ENCODE measurements around the gene BAZ1B.
"Not testable (repeated sequence)": the region's sequence is repeated elsewhere in the genome, so short reads cannot be mapped to it uniquely, and the experiment has no call there.

BAZ1B gene

DNA sequence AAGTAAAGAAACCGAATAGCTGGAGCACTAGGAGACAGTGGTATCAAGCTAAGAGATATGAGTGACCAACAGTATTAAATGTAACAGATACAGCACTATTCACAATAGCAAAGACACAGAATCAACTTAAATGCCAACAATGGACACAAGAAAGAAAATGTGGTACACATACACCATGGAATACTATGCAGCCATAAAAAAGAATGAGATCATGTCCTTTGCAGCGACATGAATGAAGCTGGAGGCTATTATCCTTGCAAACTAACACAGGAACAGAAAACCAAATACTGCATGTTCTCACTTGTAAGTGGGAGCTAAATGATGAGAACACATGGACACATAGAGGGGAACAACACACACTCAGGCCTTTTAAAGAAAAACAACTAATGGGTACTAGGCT, 26.6 kb downstream of the BAZ1B start:
- not testable (repeated sequence) for DNase-seq

DNA sequence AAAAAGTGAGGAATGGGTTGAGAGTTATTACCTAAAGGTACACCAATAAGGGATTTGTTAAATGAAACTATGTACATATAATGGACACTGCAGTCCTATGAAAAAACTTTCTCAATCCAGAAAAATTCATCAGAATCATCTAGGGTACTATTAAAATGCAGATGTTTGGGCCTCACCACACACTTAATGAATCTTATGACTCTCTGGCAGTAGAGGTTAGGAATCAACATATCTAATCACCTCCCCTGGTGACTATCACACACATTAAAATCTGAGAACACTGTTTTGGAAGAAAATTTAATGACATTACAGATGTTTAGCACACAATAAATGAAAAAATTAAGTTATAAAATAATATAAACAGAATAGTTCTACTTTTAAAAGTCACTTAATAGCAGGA, 32.1 kb downstream of the BAZ1B start:
- DNase-seq, result no peak

DNA sequence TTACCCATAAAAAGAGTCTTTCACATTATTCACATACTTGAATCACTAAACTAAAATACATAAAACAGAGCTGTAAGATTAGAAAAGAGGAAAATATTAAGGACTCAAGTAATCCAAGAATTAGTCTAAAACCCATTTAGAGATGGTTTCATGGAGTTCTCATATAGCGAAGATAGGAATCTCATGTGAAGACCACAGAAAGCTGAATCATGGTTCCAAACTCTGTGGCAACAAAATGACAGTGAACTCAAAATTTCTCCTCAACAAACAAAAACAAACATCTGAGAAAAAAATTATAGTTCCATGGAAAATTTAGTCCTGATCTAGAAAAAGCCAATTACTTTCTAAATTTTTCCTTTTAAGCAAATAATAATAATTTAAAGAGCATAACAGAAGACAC, 34.6 kb downstream of the BAZ1B start:
- DNase-seq, result no peak

DNA sequence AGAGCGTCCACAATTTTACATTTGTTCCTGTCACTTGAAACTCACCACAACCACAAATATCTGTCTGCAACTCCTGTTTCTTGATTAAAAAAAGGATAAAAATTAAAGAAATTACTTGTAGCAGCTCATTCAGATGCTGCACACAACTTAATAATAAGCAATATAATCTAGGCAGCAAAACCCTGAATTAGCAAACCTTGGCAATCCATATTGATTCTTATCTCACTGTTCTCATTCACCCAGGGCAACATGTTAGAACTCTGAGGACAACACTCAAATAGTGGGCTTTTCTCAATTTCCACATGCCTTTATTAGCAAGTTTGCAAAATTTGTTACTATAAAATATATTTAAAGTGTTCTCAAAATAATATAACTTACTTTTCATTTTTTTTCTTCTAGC, 38.9 kb downstream of the BAZ1B start:
- DNase-seq, result no peak

DNA sequence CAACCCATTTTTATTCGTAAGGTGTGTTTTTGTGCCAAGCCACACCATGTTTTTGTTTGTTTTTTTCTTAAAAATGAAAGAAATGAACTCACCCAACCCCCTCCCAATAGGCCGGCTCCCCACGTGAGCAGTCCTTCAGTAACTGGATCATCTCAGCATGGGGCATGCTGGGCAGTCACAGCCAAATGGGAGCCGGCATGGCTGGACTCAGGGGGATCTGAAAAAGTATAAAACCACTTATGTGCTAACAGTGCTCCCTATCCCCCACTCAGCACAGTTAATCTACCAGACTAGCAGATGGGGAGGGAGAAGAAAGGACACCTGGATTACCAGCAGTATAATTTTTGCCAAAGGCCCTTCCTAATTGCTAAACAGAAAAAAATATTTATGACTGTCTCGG, 39.3 kb downstream of the BAZ1B start:
- DNase-seq, result no peak

DNA sequence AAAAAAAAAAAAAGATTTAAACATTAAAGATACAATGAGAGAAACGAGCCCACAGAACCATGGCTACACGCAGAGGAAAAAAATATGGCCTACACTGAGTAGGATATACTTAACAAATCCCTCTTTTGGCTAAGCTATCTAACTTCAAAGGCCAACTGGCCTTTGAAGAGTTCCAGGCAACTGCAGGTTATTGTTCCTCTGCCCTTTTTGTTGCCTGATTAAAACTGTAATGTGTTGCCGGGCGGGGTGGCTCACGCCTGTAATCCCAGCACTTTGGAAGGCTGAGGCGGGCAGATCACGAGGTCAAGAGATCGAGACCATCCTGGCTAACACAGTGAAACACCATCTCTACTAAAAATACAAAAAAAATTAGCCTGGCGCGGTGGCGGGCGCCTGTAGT, 40.6 kb downstream of the BAZ1B start:
- not testable (repeated sequence) for DNase-seq

DNA sequence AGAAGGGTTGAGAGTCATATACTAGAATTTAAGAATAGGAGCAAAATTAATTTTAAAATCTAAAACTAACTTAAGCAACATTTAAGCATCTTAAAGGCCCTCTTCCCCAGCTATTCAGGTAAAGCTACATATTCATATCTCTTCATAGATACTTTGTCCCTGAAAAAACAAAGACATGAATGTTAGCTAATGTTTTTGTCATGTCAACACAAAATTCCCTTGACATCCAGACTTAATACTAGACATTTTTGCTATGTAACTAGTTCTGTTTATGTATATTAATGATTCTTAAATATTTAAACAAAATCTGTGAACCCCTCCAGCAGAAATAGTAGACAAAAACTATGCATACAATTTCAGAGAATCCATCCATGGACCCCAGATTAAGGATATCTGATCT, 43.5 kb downstream of the BAZ1B start:
- DNase-seq, result no peak

DNA sequence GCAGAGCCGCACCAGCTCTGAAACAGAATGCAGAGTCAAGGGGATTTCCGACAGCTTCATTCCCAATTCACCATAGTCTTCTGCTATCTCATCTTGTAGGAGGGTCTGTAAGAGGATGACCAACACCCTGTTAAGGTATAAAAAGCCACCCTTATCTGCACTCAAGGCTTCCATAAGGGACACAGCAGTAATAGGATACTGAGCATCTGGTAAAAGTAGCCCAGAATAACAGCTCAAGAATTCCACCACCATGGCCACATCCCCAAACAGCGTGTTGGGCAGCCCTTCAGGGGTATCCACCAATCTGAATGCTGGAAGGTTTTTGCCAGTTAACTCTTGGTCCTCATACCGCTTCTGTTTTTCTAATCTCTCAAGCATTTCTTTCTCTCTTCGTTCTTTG, 44.7 kb downstream of the BAZ1B start:
- DNase-seq, result no peak

DNA sequence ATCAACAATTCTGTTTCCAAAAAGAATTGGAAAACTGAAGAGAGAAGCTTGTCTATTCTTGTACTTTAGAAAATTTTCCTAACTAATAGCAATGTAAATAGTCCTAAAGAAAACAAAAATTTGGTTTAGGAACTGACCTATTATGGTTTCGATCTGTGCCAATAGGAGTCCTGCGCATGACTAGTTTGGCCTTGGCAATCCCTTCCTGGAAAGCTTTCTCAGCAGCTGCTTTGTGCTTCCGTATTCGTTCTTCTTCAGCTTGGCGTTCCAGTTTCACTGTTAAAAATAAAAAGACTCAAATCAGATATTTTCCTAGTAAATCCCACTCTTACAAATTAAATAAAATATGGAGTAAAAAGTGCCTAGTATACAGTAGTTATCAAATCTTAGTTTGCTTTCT, 51.9 kb downstream of the BAZ1B start:
- DNase-seq, result no peak

DNA sequence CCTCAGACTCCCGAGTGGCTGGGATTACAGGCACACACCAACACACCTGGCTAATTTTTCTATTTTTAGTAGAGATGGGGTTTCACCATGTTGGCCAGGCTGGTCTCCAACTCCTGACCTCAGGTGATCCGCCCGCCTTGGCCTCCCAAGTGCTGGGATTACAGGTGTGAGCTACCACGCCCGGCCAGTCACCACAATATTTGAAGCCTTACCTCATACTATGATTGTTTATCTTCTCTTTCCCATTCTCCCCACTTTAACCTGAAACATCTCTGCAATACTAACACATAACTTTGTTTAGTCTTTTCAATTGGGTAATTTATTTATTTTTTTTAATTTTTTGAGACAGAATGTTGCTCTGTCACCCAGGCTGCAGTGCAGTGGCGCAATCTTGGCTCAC, 55.0 kb downstream of the BAZ1B start:
- DNase-seq, result not testable (repeated sequence)

DNA sequence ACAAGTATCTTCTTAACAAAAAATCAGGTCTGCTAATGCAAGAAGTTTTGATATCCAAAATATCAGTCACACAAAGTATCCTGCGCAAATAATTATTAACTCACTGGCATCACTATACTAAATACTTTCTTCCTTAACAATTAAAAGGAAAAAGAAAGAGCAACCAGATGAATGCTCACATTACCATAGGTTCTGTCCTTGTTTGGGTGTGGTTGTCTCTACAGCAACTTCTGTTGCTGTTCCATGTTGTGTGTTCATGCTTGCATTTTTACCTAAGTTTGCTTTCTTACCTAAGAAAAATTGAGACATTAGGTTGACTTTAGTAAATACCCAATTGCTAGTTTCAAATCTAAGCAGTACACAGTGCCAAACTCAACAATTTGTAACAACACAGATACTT, 56.0 kb downstream of the BAZ1B start:
- DNase-seq, result no peak

DNA sequence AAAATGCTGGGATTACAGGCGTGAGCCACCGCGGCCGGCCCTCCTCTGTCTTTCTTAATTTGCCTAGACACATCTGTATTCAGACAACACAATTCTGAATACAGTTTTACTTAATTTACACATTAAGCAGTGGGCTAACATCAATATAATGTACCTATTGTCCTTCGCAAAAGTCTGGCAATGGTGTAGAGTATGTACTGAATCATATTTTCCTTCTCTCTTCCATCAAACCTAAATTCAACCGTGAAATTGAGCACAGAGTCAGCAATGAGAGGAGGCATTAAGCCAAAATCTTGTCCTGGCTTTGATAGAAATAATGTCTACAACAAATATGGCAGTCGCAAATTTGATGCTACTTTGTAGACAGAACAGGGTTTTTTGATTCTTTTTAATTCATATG, 58.1 kb downstream of the BAZ1B start:
- DNase-seq, result no peak

DNA sequence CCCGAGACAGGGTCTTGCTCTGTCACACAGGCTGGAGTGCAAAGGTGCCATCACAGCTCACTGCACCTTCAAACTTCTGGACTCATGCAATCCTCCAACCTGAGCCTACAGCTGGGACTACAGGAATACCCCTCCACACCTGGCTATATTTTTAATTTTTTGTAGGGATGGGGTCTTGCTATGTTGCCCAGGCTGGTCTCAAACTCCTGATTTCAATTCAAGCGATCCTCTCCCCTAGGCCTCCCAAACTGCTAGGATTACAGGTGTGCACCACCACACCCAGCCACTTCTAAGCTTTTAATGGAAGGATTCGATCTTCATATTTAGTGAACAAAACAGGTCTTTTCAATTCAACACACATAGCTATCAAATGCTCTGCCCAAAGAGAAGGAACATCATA, 58.8 kb downstream of the BAZ1B start:
- DNase-seq, result no peak

DNA sequence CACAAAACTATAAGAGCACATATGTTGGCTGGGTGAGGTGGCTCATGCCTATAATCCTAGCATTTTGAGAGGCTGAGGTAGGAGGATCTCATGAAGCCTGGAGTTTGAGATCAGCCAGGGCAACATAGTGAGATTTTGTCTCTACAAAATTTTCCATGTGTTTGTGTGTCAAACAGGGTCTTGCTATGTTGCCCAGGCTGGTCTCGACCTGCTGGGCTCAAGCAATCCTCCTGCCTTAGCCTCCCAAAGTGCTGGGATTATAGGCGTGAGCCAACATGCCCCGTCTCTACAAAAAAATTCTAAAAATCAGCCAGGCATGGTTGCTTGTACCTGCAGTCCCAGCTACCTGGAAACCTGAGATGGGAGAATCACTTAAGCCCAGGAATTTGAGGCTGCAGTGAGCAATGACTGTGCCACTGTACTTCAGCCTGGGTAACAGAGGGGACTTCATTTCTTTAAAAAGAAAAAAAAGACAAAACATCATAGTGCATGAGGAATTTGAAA, 60.3 kb downstream of the BAZ1B start:
- no peak for DNase-seq

DNA sequence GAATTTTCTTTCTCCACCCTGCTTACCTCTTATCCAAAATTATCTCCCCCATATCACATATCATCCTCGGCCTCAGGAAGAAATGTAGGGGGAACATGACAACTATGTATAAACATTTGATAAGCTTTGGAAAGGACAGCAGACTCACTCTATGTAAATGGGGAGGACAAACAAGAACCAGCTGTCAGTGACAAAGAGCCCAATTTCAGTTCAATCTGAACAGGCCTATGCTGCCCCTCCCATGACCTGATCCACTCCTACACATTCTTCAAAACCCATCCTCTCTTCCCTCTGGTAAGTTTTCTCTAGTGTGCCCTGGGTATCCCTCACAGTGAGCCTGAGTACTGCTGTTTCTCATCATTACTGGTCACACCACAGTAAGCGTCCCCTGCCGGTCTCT, 67.7 kb downstream of the BAZ1B start:
- DNase-seq, result no peak

DNA sequence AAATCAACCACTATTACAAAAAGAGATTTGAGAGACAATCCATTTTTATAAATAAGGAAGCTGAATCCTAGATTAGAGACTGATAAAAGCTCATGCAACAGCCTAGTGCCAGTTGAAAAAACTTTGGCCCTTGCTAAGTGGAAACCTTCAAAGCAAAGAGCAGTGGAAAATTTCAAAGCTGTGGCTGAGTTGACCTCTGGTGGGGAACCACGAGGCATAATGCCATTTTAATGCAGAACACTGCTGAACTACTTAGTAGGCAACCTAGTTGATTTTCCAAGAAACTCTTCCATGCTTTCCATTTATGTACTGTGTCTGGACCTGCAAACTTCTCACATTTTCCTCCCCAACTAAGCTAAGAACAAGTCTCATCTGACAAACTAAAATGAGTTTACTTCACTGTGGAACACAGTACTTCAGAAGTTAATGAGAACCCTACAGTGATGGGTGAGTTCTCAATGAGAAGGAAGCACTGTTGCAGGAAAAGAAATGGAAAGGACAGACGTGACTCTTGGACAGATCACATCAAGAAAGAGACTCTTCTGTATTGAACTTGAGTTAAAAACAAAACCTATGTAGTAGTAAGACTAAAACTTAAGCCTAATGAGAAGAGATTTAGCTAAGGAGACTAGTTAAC, 69.0 kb downstream of the BAZ1B start:
- DNase-seq, result peak; percentile 38

DNA sequence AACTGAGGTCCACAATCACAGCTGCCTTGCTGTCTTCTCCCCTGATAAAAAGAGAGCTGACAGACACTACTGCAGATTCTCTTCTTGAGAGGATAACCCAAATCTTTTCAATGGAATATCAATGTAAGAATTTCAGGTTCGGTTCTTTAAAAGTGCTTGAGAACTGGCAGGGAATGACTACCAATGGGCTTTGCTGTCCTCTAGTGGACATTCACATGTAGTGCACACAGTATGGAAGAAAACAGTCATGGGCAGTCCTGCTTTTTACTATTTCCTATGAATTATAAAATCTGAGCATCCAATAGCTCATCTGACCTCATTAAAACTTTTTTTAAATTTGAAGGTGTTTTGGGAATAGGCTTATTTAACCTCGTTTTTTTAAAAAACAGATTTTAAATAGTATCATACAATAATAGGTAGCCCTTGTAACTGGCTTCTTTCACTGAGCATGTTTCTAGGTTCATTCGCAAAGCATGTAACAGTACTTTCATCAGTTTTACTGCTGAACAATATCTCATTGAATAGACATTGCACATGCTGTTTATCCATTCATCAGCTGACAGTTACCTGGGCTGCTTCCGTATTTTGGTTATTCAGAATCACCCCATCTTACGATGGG, 70.2 kb downstream of the BAZ1B start:
- no peak for DNase-seq

DNA sequence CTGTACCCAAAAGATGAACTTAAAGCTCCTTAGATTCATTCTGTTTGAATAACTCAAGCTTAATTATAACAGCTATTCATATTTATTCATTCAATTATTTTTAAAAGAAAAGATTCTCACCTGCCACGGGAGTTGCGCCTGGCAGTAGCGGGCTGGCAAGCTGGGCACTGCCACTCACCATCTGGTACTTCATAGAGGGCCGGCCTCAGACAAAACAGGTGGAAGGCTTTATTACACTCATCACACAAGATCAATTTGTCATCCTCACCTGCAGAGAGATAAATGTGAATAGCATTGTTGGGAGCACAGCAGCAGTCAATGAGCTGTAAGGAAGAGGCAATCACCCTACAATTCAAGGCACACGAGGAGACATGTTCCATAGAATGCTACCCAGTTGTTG, 72.7 kb downstream of the BAZ1B start:
- DNase-seq, result no peak

DNA sequence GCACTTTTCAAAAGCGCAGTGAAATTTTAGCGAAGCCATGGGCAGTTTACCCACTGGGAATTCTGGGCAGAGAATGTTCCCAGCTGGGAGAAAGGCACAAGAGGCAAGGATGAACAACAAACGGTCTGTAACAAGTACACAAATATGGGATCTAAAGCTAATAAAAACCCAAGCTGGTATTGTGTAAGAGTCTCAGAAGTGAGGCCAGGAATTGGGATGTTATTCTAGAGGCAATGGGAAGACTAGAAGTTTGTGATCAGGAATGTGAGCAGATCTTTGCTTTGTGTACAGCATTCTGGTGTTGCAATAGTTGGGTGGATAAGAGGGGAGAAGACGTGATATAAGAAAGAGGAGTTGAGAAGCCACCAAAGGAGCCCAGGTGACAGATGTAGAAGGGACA, 73.5 kb downstream of the BAZ1B start:
- no peak for DNase-seq

DNA sequence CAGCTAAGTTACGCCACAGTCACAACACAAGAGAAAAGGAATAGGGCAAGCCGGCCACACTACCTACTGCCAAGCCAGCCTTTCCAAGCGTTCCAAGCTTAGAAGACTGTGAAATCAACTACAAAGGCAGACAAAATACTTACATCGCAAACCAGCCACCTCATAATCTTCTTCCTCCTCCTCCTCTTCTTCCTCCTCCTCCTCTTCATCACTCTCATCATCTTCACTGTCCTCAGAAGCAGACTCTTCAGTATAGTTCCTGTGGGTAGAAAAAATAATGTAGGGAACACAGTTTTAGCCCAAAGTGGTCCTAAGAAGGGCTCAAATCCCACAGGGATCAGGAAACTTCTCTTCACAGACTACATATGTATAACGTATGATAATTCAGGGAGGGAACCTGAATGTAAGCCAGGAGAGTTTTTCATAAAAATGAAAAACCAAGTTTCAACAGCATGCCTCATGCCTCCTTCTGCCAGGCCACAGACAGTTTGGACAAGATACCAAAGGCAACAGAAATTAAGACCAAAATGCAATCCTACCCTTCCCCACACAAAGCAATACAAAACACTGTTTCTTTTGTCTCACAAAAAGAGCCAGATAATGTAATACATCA, 74.9 kb downstream of the BAZ1B start:
- no peak for DNase-seq

DNA sequence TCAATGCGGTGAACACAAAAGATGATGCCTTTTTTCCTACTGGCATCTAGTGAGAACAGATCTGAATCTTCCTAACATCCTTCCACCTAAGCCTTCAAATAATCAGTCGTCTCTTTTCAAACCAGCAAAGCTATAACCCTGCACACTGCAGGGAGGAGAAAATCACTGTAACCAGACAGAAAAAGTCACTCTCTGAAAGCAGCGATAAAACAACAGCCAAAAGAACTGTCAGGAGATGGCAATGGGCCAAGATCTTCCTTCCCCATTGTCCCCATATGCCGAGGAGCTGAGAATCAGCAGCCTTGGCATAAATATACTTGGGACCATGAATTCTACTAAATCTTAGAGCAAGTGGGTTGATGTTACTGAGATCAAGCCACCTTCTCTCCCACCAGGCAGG, 75.4 kb downstream of the BAZ1B start:
- DNase-seq, result no peak

DNA sequence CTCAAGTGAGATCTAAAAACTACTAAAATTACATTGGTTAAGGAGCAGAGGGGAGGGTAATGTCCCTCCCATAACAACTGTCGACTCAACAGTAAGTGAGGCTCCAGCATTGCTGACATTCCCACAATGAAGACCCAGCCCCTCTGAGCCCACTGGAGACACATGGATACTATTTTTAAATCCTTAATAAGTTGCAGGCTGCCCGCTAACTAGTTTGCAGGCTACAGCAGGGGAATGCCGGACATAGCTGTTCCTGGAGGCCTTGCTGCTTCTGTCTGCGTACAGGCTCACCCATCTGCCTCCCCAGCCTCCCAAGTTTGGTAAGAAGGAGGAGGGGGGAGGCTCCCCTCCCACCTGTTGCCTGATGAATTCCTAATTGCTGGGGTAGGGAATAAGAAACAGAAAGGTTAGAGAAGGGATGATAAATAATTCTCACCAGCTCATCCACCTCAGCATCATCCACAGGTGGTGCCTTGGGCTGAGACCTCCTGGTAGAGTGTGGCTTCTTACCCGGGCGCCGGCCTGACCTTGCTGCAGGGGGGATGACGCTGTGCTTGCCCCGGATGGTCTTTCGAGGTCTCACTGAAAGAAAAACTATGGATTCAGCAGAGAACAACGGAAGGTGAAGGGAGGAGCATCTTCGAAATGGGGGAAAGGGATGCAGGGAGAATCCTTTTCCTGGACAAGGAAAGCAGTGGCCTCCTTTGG, 78.4 kb downstream of the BAZ1B start:
- no peak for DNase-seq

DNA sequence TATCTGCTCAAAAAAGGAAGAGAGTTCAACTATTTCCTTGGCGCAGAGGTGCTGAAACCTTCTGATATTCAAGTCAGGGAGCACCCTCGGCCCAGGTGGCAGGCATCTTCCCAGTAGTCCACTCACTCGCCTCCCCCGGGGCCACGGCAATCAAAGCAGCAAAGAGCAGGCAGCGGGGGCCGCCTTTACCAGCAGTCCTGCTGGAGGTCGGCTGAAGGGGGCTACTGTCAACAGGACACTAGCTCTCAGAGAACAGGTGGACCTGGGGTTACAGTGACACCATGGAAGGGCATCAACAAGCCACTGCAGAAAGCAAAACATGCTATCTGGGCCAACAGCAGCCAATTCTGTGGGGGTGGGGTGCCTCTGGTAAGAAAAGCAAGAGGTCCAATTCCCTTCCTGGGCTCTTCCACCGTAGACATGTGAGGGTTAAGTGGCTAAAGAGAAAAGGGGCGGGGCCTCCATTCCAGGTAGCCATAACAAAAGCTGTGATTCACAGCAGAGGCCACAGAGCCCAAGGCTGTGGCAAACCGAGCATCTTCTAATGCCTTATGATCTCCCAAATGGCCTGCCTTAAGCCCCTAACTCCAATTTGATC, 79.1 kb downstream of the BAZ1B start:
- no peak for DNase-seq

Measured in GF-D8 (cell line).